Activated CD4-positive, alpha-beta T cell treated with anti-CD3 and anti-CD28 coated beads, Interleukin-2, amount 50 U/mL, for 1 hour (primary cell): ENCODE measurements around the gene BDH1.

Experiments
- DNase-seq: peaks from one replicate; pipeline ENCODE4 v3.0.0-alpha.2; 2020

BDH1 gene

GRCh38 chr3:197504641-197505121 is 51.1 kb downstream of the BDH1 start:
- no peak for DNase-seq

- no peak for DNase-seq
Measured at GRCh38 chr3:197504229-197504628, 51.5 kb downstream of the BDH1 start.

GRCh38 chr3:197503652-197504051 is 52.1 kb downstream of the BDH1 start:
- no peak for DNase-seq

GRCh38 chr3:197501879-197502620 is 53.7 kb downstream of the BDH1 start:
- peak; percentile 6 for DNase-seq

- no peak for DNase-seq
Measured at GRCh38 chr3:197501496-197501878, 54.3 kb downstream of the BDH1 start.

GRCh38 chr3:197500812-197501211 is 55.0 kb downstream of the BDH1 start:
- DNase-seq: no peak

GRCh38 chr3:197499427-197499826 is 56.3 kb downstream of the BDH1 start:
- no peak for DNase-seq

- no peak for DNase-seq
Measured at GRCh38 chr3:197498499-197499241, 57.1 kb downstream of the BDH1 start.

GRCh38 chr3:197496746-197497125 is 59.0 kb downstream of the BDH1 start:
- no peak for DNase-seq

GRCh38 chr3:197495999-197496745 is 59.6 kb downstream of the BDH1 start:
- DNase-seq: no peak

- no peak for DNase-seq
Measured at GRCh38 chr3:197495499-197495898, 60.3 kb downstream of the BDH1 start.

- DNase-seq: no peak
Measured at GRCh38 chr3:197495059-197495455, 60.7 kb downstream of the BDH1 start.

GRCh38 chr3:197494366-197495058 is 61.3 kb downstream of the BDH1 start:
- DNase-seq: no peak

- no peak for DNase-seq
Measured at GRCh38 chr3:197493049-197493448, 62.7 kb downstream of the BDH1 start.

- DNase-seq: no peak
Measured at GRCh38 chr3:197491923-197492664, 63.7 kb downstream of the BDH1 start.

GRCh38 chr3:197491478-197491877 is 64.3 kb downstream of the BDH1 start:
- DNase-seq: no peak

- DNase-seq: no peak
Measured at GRCh38 chr3:197490098-197491058, 65.4 kb downstream of the BDH1 start.

- no peak for DNase-seq
Measured at GRCh38 chr3:197487911-197488391, 67.8 kb downstream of the BDH1 start.

GRCh38 chr3:197486861-197487260 is 68.9 kb downstream of the BDH1 start:
- DNase-seq: no peak

- DNase-seq: no peak
Measured at GRCh38 chr3:197485143-197485542, 70.6 kb downstream of the BDH1 start.
